ENCODE results near the gene CCNF. TPM values are rescaled to one million over a fixed set of nuclear protein-coding genes. Genes with fewer than 3 reads are reported as not detected.
"Not testable (repeated sequence)": the region's sequence is repeated elsewhere in the genome, so short reads cannot be mapped to it uniquely, and the experiment has no call there.

CCNF gene
- total RNA-seq: 16.4 and 26.7 TPM in 2 replicates

- peak; percentile 82 to 96 for DNase-seq (ENCODE audit: low read depth in 2 of 2)
These were observed at the start of gene CCNF for GRCh38 chr16:2429034-2429770. CCNF (plus strand) TSS chr16:2429447; CDS start chr16:2429482, 35 bp downstream.

GRCh38 chr16:2383501-2383900 lies 45.7 kb upstream of the CCNF start:
- no peak for DNase-seq (ENCODE audit: low read depth in 2 of 2)

GRCh38 chr16:2384426-2384825 lies 44.8 kb upstream of the CCNF start:
- no peak for DNase-seq (ENCODE audit: low read depth in 2 of 2)

GRCh38 chr16:2385190-2385836 lies 43.9 kb upstream of the CCNF start:
- DNase-seq (ENCODE audit: low read depth in 2 of 2): no peak

GRCh38 chr16:2385982-2386381 lies 43.3 kb upstream of the CCNF start:
- DNase-seq (ENCODE audit: low read depth in 2 of 2): not testable (repeated sequence)

GRCh38 chr16:2386990-2387389 lies 42.3 kb upstream of the CCNF start:
- peak in 1 of 2 donors; percentile 17 for DNase-seq (ENCODE audit: low read depth in 2 of 2)

GRCh38 chr16:2388139-2388874 lies 40.9 kb upstream of the CCNF start:
- DNase-seq (ENCODE audit: low read depth in 2 of 2): no peak

GRCh38 chr16:2388875-2389433 lies 40.3 kb upstream of the CCNF start:
- DNase-seq (ENCODE audit: low read depth in 2 of 2): peak; percentile 17 to 71

- no peak for DNase-seq (ENCODE audit: low read depth in 2 of 2)
These were observed 37.2 kb upstream of the CCNF start for GRCh38 chr16:2392025-2392424.

GRCh38 chr16:2398520-2398919 lies 30.7 kb upstream of the CCNF start:
- no peak for DNase-seq (ENCODE audit: low read depth in 2 of 2)

- DNase-seq (ENCODE audit: low read depth in 2 of 2): no peak
These were observed 25.1 kb upstream of the CCNF start for GRCh38 chr16:2404099-2404498.

GRCh38 chr16:2415085-2415484 lies 14.2 kb upstream of the CCNF start:
- no peak for DNase-seq (ENCODE audit: low read depth in 2 of 2)

- DNase-seq (ENCODE audit: low read depth in 2 of 2): no peak
These were observed 9.2 kb upstream of the CCNF start for GRCh38 chr16:2420035-2420434.

GRCh38 chr16:2422123-2422867 lies 7.0 kb upstream of the CCNF start:
- no peak for DNase-seq (ENCODE audit: low read depth in 2 of 2)

- DNase-seq (ENCODE audit: low read depth in 2 of 2): no peak
These were observed 4.9 kb upstream of the CCNF start for GRCh38 chr16:2424061-2425007.

GRCh38 chr16:2425008-2425518 lies 4.2 kb upstream of the CCNF start:
- no peak for DNase-seq (ENCODE audit: low read depth in 2 of 2)

- no peak for DNase-seq (ENCODE audit: low read depth in 2 of 2)
These were observed 3.3 kb upstream of the CCNF start for GRCh38 chr16:2425825-2426430.

- no peak for DNase-seq (ENCODE audit: low read depth in 2 of 2)
These were observed 2.3 kb upstream of the CCNF start for GRCh38 chr16:2426941-2427361.

GRCh38 chr16:2427526-2427925 lies 1.7 kb upstream of the CCNF start:
- no peak for DNase-seq (ENCODE audit: low read depth in 2 of 2)
